Astrocyte (in vitro differentiated cells and primary cell): ENCODE measurements around the gene DNALI1. TPM values are rescaled to one million over a fixed set of nuclear protein-coding genes. Genes with fewer than 3 reads are reported as not detected.
A peak's percentile ranks its signal among the peaks of the same experiment; 100 is the strongest.
"Not testable (repeated sequence)": the region's sequence is repeated elsewhere in the genome, so short reads cannot be mapped to it uniquely, and the experiment has no call there.

Experiments
- DNase-seq: peaks from one replicate; pipeline ENCODE4 v3.0.0-alpha.2; 2010; ENCODE audit warnings: low read depth
- FAIRE-seq: peaks from 2 replicates; lab custom pipeline; 2011; peaks lifted over from hg19 to GRCh38; lab: Jason Lieb, UNC
- H2AFZ ChIP-seq: 2 replicates; pipeline ENCODE4 v1.6.0; 2012; ENCODE audit warnings: low read depth, low read length, inconsistent platforms
- H3K27ac ChIP-seq: 2 replicates; pipeline ENCODE4 v1.5.1; 2011; ENCODE audit warnings: low read depth, low read length, inconsistent platforms
- H3K27me3 ChIP-seq: 2 replicates; pipeline ENCODE4 v1.6.0; 2011; ENCODE audit warnings: low read length, inconsistent platforms; ENCODE audit not compliant: insufficient read depth
- H3K36me3 ChIP-seq: 2 replicates; pipeline ENCODE4 v1.5.1; 2011; ENCODE audit warnings: low read length, inconsistent platforms; ENCODE audit not compliant: insufficient read depth
- H3K4me1 ChIP-seq: 2 replicates; pipeline ENCODE4 v1.5.1; 2011; ENCODE audit warnings: low read length, inconsistent platforms; ENCODE audit not compliant: insufficient read depth
- H3K4me2 ChIP-seq: 2 replicates; pipeline ENCODE4 v1.6.0; 2012; ENCODE audit warnings: low read length, inconsistent platforms
- H3K4me3 ChIP-seq: 2 replicates; pipeline ENCODE4 v1.5.1; 2011; ENCODE audit warnings: low read depth, mild to moderate bottlenecking, low read length, inconsistent platforms; ENCODE audit not compliant: insufficient read depth
- H3K79me2 ChIP-seq: 2 replicates; pipeline ENCODE4 v1.6.0; 2012; ENCODE audit warnings: mild to moderate bottlenecking, low read length, inconsistent platforms; ENCODE audit not compliant: insufficient read depth
- H3K9ac ChIP-seq: 2 replicates; pipeline ENCODE4 v1.6.0; 2012; ENCODE audit warnings: mild to moderate bottlenecking, low read length, inconsistent platforms
- H3K9me3 ChIP-seq: 2 replicates; pipeline ENCODE4 v1.5.1; 2012; ENCODE audit warnings: low read depth, mild to moderate bottlenecking, low read length, inconsistent platforms; ENCODE audit not compliant: insufficient read depth
- H4K20me1 ChIP-seq: 2 replicates; pipeline ENCODE4 v1.6.0; 2012; ENCODE audit warnings: low read length, inconsistent platforms; ENCODE audit not compliant: insufficient read depth
- H3K27ac Mint-ChIP-seq: one replicate; pipeline ENCODE4 v1.8.0; 2021; ENCODE audit warnings: mild to moderate bottlenecking, mixed read lengths; ENCODE audit not compliant: unreplicated experiment
- H3K27me3 Mint-ChIP-seq: one replicate; pipeline ENCODE4 v1.8.0; 2021; ENCODE audit warnings: low read depth, mixed read lengths; ENCODE audit not compliant: unreplicated experiment
- H3K36me3 Mint-ChIP-seq: one replicate; pipeline ENCODE4 v1.8.0; 2021; ENCODE audit warnings: low read depth, mixed read lengths; ENCODE audit not compliant: unreplicated experiment
- H3K4me1 Mint-ChIP-seq: one replicate; pipeline ENCODE4 v1.8.0; 2021; ENCODE audit warnings: low read depth, mixed read lengths; ENCODE audit not compliant: unreplicated experiment
- H3K4me3 Mint-ChIP-seq: one replicate; pipeline ENCODE4 v1.8.0; 2021; ENCODE audit warnings: mild to moderate bottlenecking, moderate library complexity, mixed read lengths; ENCODE audit not compliant: unreplicated experiment
- H3K9me3 Mint-ChIP-seq: one replicate; pipeline ENCODE4 v1.8.0; 2021; ENCODE audit warnings: mild to moderate bottlenecking, mixed read lengths; ENCODE audit not compliant: unreplicated experiment
- CTCF ChIP-seq: IDR thresholded peaks from 2 replicates; pipeline ENCODE4 v1.5.1; 2011; ENCODE audit warnings: low read depth, mild to moderate bottlenecking, inconsistent platforms, low read length, moderate library complexity; ENCODE audit not compliant: insufficient read depth
- EZH2 ChIP-seq: IDR thresholded peaks from 2 replicates; pipeline ENCODE4 v1.6.1; 2012; ENCODE audit warnings: mild to moderate bottlenecking, low read length, inconsistent platforms; ENCODE audit not compliant: insufficient read depth
- total RNA-seq: library from RNA; stranded (reverse); gene quantifications from 2 replicates; pipeline ENCODE4 v1.2.1, GENCODE V29; 2021

DNALI1 gene
- total RNA-seq, 1 donor from 2014 or later, result 9.6 TPM

DNA sequence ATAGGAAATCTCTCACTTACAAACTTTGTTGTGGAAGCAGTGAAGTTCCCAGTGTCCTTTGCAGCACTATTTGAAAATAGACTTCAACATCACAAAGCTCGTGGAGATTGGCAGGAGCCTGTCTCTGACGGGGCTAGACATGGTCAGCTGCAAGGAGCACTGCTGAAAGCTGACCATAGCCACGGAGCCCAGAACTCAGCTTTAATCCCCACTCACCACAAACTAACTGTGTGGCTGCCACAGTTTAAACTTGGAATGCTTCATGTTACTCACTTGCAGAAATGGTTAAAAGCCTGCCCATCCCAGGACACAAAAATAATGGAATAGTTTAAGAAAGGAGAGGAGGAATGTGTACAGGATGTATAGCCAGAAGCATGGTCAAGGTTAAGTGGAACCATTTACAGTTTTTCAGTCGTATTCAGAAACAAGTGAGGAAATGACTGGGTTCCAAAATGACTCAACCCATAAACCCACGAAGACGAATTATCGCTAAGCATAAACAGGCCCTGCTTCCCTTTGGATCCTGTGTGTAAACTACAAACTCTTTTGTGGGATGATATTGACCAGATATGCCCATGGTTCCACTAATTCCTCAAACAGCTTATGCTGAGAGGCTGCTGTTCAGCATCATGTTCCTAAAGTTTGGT, 18.2 kb downstream of the DNALI1 start:
- H3K79me2 ChIP-seq, result no peaks in the 10 kb centered on the region
- no peak overlapping the region for H3K27ac Mint-ChIP-seq
- no peaks in the 10 kb centered on the region for H3K27me3 ChIP-seq
- TF ChIP-seq CTCF, result no peak
- no peak for TF ChIP-seq EZH2
- peaks cover 48% of the 10 kb centered on the region for H3K36me3 ChIP-seq
- peaks cover 26% of the 10 kb centered on the region for H3K36me3 Mint-ChIP-seq
- FAIRE-seq (peak; percentile 82), DNase-seq (peak; percentile 79)
- H3K4me1 Mint-ChIP-seq, result peaks cover 10% of the 10 kb centered on the region
- H3K4me3 Mint-ChIP-seq, result no peak overlapping the region
- H3K27me3 Mint-ChIP-seq, result no peaks in the 10 kb centered on the region
- peak overlapping the region; percentile 76 for H3K27ac ChIP-seq
- no peak overlapping the region for H3K4me3 ChIP-seq
- H2AFZ ChIP-seq, result no peak overlapping the region
- H3K9me3 ChIP-seq, result no peaks in the 10 kb centered on the region
- H3K4me2 ChIP-seq, result peak overlapping the region; percentile 51
- peak overlapping the region; percentile 52 for H3K9ac ChIP-seq
- peaks cover 12% of the 10 kb centered on the region for H4K20me1 ChIP-seq
- peaks cover 30% of the 10 kb centered on the region for H3K4me1 ChIP-seq
- no peaks in the 10 kb centered on the region for H3K9me3 Mint-ChIP-seq

DNA sequence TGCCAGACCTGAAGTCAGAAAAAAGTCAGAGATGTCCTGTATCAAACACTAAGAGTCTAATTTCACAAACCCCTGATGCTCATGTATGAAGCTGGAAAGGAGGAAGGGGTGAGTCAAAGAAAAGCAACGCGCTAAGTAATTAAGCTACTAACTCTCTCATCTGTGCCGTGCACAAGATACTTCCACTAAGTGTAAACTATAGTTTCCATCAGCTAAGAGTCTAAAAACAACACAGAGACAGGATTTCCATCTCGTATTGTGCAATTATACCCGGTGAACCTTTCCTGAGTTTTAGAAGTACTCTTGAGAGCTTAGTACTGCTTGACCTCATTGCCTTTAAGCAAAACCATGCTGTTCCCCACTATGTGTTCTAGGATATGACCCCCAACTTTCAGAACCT, 19.0 kb downstream of the DNALI1 start:
- peaks cover 31% of the 10 kb centered on the region for H3K36me3 Mint-ChIP-seq
- Histone ChIP-seq H2AFZ (no peak overlapping the region), H3K4me3 (no peak overlapping the region), H3K4me2 (peak overlapping the region; percentile 51), H3K4me1 (peaks cover 30% of the 10 kb centered on the region), H3K9me3 (no peaks in the 10 kb centered on the region), H3K27me3 (no peaks in the 10 kb centered on the region), H3K27ac (peak overlapping the region; percentile 76), H4K20me1 (peaks cover 15% of the 10 kb centered on the region), H3K9ac (peak overlapping the region; percentile 52), H3K79me2 (no peaks in the 10 kb centered on the region), H3K36me3 (peaks cover 48% of the 10 kb centered on the region)
- peaks cover 10% of the 10 kb centered on the region for H3K4me1 Mint-ChIP-seq
- H3K27ac Mint-ChIP-seq, result no peak overlapping the region
- FAIRE-seq, result no peak
- H3K9me3 Mint-ChIP-seq, result no peaks in the 10 kb centered on the region
- H3K4me3 Mint-ChIP-seq, result no peak overlapping the region
- no peak for TF ChIP-seq EZH2
- H3K27me3 Mint-ChIP-seq, result no peaks in the 10 kb centered on the region
- DNase-seq, result peak; percentile 30

- not testable (repeated sequence) for H3K9me3 Mint-ChIP-seq, H3K9ac ChIP-seq, H3K4me3 Mint-ChIP-seq, H3K27me3 ChIP-seq, H3K27ac Mint-ChIP-seq, H3K9me3 ChIP-seq, DNase-seq, H3K4me1 ChIP-seq, H3K27me3 Mint-ChIP-seq, H2AFZ ChIP-seq, H3K4me2 ChIP-seq, H3K27ac ChIP-seq, FAIRE-seq, H3K4me1 Mint-ChIP-seq, H3K4me3 ChIP-seq
- Histone ChIP-seq H3K36me3 (peaks cover 61% of the 10 kb centered on the region), H4K20me1 (peaks cover 31% of the 10 kb centered on the region), H3K79me2 (peaks cover 32% of the 10 kb centered on the region)
- peaks cover 16% of the 10 kb centered on the region for H3K36me3 Mint-ChIP-seq
Measured at GRCh38 chr1:37584544-37584943, 27.8 kb downstream of the DNALI1 start.
